HG02970 (cell line): Measurements from ENCODE around the gene GPR85.
A peak's percentile ranks its signal among the peaks of the same experiment; 100 is the strongest.
"Not testable (repeated sequence)": the region's sequence is repeated elsewhere in the genome, so short reads cannot be mapped to it uniquely, and the experiment has no call there.

ENCODE experiments used
- ATAC-seq: cut with Tn5 transposase; IDR thresholded peaks from one replicate; pipeline ENCODE4 v1.9.1; 2021; ENCODE audit warnings: mild to moderate bottlenecking, moderate library complexity, moderate number of reproducible peaks; ENCODE audit not compliant: unreplicated experiment, low FRiP score

GPR85 gene

DNA sequence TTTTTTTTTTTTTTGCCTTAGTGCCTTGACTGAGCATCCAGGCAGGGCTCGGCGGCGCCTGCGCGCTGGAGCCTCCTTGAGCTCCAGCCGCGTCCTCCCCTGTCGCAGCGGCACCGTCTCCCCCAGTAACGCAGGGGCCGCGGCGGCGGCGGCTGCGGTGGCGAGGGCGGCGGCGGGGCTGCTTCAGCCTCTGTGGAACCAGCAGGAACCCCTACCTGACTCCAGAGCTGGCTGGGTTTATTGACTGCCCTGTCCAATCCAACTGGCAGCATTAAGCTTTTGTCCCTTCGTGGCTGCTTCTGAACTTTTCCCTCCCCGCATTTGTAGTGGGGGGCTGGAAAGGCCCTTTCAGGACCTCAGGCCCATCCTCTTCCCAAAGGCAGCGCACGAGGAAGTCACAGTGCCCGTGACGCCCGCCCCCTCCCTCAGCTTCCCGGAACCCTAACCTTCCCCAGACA, at the start of gene GPR85:
Gene GPR85 (minus strand): TSS at position 397 of the 458 bp plus-strand sequence. CDS start 2,106 bp downstream, outside the sequence.
- peak; percentile 71 for ATAC-seq

GRCh38 chr7:113134025-113134424, 47.4 kb upstream of the GPR85 start:
- ATAC-seq, result no peak

- no peak for ATAC-seq
Observed at GRCh38 chr7:113131367-113131766, 44.7 kb upstream of the GPR85 start.

- ATAC-seq, result no peak
Observed at GRCh38 chr7:113128031-113128430, 41.4 kb upstream of the GPR85 start.

DNA sequence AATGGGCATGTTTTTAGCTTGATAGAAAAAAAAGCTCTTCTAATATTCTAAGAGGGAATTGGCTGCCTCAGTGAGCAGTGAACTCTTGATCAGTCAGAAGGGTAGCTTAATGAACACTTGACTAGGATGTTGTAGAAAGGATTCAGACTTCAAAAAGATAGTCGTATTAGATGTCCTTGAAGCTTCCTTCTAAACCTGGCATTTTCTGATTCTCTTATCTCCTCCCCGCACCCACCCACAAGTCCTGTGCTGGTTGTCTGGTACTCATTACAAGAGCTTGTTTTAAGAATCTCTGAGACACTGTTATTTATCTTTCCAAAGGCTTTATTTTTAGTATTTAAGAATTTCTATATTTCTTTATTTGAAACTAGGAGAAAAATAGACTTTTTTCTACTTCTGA, 39.1 kb upstream of the GPR85 start:
- ATAC-seq, result no peak

DNA sequence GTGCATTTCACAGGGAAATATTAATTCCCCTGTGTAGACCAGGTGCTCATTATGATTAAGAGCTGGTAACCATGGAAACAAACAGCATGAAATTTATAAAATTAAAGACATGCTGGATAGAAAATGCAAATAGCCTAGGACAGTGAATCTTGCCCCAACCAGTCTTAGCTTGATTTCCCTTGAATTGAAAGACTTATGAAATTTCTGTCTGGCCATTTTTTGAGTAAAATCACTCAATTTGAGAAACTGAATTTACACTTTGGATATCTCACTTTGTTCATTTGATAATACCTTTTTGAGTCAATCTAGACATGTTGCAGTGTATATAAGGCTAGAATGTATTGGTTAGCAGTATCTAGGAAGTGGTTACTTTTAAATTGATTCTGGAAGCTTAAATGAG, 36.1 kb upstream of the GPR85 start:
- no peak for ATAC-seq

GRCh38 chr7:113120647-113121046, 34.0 kb upstream of the GPR85 start:
- no peak for ATAC-seq

GRCh38 chr7:113119429-113119828, 32.8 kb upstream of the GPR85 start:
- ATAC-seq, result no peak

DNA sequence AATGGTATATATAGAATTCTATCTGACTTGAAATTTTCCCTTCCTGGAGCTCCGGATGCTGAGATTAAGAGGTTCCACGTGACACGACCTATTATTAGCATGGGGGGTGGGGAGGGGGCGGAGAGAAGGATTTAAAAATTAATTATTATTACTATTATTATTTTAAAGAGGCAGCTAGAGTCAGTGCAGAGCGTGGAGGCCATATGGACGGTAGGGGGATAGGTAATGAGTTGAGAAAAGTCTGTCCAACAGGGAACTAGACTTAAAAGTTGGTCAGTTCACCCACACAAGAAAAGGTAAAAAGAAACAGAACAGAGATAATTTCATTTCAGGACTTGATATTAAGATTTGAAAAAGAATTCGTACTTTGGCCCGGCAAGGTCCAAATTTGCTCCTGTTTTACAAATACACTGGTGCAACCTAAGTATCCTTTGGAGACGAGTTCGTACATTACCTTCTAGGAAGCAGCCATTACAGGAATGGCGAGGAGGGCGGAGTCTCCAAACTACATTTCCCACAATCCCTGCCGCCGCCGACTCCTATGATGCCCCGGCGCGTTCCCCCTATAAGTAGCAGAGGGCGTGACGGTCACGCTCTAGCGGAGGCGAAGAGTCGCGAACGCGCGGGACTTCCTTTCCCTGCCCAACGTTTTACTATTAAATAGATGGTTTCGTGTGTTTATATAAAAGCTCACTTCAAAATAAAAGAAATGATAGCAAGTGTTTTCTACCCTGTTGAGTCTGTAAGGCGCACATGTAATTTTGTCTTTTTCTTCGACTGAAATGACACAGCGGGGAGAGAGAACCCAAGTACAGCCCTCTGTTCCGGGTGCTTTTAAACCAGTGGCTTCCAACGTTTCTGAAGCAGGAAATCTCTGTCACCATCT, 31.7 kb upstream of the GPR85 start, which contains the start of gene SMIM30:
Gene SMIM30 (minus strand): TSS at position 481 of the 886 bp plus-strand sequence. CDS start 976 bp downstream, outside the sequence.
- peak; percentile 100 for ATAC-seq

DNA sequence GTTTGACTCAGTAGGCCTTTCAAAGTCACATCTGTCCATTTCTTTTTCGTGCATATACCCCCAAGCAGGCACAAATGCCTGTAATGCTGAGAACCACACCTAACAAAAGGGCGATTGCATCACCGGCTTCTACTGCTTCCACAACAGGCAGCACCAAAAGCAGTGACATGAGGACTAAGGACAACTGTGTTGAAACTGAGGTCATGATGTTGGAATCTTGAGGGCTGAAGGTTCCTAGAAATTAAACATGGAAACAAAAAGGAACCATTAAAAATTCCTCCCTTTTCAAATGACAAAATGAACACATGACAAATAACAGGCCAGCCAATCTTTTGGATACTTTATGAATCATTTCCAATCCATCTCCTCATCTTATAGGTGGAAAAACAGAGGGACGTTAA, 30.7 kb upstream of the GPR85 start:
- ATAC-seq, result not testable (repeated sequence)

GRCh38 chr7:113113912-113114311, 27.3 kb upstream of the GPR85 start:
- ATAC-seq, result no peak

DNA sequence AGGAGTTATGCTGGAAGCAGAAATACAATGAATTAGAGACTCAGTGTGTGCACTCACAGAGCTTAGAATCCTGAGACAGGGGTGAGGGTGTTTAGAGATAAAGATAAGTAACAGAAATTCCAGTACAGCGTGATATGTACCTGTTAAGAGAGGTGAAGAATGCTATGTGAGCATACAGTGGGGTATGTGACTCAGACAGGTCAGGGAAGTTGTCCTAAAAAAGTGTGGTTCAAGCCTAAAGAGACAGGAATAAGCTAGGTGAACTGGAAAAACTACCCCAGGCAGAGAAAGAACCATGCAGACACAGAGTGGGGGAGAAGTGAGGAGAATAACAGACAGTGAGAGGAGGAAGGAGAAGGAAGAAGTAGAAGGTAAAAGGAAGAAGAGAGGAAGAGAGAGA, 23.1 kb upstream of the GPR85 start:
- ATAC-seq, result no peak

DNA sequence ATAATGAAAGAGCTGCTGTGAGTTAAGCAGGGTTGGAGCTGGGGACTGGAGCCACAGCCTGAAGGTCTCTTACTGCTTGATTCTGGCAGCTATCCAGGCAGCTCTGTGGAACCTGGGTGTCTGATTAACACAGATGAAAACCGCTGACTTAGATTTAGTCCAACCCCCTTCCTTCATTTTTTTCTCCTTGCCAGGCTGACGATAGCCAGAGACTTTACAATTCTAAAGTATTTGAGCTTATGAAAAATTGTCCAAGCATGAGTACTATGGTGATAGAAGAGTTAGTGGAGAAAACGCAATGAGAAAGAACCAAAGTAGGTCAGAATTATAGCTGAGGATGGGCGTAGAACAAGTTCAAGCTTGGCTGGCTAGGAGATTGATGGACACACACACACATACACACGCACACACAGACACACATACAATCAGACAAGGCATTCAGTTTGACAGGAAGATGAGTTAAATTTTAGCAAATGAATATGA, 13.5 kb upstream of the GPR85 start:
- ATAC-seq, result no peak

GRCh38 chr7:113099284-113099919, 12.8 kb upstream of the GPR85 start:
- no peak for ATAC-seq

DNA sequence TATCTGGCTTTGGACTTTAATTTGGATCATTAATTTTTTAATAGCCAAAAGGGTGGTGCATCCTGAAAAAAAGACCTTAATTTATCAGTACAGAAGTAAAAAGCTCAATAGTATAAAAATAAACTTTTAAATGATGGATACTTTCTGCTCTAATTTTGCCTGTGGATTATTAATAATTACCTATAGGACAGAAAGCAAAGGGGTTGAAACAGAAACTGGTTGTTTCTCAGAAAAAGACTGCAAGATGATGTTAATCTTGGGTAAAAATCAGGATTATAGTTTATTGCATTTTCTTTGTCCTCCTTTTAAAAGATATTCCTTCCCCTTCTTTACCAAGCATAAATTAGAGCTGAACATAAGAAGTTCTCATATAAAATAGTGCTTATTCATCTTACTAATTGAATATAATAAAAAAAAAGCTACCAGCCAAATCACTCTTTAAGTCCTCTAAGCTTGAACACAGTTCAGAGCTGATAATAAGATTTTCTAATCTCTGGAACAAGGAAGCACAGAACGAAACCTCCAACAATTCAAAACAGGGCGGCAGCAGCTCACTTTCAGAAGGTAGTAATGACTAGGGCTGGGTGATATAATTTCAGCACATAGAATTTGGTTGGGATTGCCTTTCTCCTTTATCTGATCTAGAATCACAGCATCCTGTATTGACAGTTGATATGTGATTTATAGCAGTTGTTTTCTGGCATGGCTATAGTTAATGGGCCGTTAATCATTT, 8.1 kb upstream of the GPR85 start:
- ATAC-seq, result no peak

DNA sequence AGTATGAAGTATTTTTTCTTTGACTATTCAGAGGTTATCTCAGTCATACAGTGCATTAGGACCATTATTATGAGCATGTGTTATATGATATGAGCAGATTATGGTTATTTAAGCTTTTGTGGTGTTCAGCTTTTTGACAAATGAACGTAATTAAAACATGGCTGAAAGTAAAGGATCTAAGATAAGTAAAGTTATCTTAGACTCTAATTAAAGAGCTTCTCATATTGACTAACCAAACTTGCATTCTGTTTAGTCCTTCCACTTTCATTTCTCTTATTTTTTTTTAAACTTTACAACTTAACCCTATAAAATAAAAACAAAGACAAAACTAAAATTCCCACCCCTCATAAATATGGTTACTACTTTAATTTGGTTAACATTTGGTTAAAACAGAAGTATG, 6.9 kb upstream of the GPR85 start:
- no peak for ATAC-seq

DNA sequence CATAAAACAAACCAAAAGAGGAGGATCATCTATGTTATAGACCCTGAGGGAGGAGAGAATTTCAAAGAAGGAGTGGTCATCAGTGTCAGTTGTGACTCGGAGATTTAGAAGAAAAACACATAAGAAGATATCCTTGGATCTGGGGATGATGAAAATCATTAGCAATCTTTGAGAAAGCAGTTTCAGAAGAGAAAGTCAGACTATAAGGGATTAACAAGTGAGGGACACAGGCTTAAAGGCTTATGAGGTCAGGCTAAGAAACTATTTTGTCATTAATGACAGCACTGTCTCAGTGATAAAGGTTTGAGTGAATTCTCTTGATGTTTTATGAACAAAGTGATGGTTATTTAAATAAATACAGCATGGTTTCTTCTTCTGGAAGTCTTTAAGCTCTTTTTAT, 6.1 kb upstream of the GPR85 start:
- ATAC-seq, result no peak

DNA sequence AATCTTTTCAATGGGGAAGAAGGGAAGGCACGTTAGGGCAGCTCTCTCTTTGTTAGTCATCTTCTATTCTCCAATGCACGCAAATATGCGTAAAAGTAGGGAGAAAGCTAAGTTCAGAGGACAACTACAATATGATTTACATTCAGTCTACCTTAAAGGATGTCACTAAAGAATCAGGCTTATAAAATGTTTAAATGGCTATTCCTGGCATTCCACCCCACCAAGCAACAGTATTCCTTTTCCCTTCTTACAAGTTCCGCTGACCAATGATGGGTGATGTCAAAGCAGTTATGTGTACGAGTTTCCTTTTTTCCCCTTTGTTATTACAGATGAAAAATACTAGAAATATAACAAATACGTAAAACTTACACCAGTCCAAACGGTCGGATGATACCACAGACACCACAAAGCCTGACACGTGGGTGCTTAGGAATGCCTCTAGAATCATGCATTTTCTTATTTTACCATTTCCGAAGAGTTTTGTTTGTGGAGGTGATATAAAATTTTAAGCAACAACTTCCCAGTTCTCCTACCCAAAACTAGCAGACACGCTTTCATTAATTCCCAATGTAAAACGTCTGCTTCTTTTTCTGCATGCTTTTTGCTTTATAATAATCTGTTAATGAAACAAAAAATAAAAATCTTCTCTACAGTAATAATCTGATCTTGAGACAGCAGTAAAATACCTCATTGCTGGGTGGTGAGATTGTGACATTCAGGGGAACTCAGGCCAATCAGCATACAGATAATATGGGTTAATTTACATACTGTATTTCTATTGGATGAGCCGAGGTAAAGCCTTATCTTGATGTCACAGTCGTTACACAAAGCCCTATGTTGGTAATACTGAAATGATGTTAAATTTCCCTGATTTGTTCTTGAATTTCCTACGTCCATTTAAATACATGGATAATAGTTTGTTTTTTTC, 708 bp upstream of the GPR85 start:
- ATAC-seq, result no peak

DNA sequence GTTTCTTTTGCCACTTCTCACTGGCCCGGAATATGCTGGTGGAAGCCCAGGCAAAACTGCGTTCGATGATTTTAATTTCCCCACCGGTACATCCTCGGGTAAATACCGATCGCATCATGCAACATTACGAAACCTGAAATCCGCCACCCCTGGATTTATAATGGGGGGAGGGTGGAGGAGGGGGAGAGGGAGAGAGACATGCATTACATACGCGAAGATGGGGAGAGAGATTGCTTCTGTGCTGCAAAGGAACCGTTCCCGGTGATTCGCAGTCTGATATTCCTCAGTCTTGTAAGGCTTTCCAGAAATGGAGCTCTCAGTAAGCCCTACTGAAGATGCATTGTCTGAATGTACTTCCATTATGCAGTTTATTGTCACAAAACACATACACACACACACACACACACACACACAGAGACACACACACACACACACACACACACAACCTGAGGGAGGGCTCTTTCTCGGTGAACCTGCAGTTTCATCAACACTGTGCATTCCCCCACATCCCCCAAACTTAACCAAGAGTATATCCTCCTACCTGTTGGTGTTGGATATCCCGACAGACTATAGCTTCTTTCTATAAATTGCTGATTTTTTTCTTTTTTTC, 741 bp downstream of the GPR85 start:
- ATAC-seq, result no peak
